ENCODE results near the gene ZFAND3. TPM values are rescaled to one million over a fixed set of nuclear protein-coding genes. Genes with fewer than 3 reads are reported as not detected.
"Not testable (repeated sequence)": the region's sequence is repeated elsewhere in the genome, so short reads cannot be mapped to it uniquely, and the experiment has no call there.

Gene ZFAND3
- total RNA-seq, 4 donors from 2014 or later: 46.3 to 73.6 (median 49.3) TPM

- peaks cover 0 to 38% (median 4%) of the 10 kb centered on the region in 3 donors for H3K4me1 ChIP-seq
- H3K36me3 ChIP-seq: no peaks in the 10 kb centered on the region
- H3K9me3 ChIP-seq: no peaks in the 10 kb centered on the region
- no peak for ATAC-seq
- TF ChIP-seq POLR2A (IDR thresholded peaks at IDR 0.05) (no peak), POLR2AphosphoS5 (IDR thresholded peaks at IDR 0.05) (no peak), EP300 (IDR thresholded peaks at IDR 0.05) (no peak)
- TF ChIP-seq, protein P1, sequence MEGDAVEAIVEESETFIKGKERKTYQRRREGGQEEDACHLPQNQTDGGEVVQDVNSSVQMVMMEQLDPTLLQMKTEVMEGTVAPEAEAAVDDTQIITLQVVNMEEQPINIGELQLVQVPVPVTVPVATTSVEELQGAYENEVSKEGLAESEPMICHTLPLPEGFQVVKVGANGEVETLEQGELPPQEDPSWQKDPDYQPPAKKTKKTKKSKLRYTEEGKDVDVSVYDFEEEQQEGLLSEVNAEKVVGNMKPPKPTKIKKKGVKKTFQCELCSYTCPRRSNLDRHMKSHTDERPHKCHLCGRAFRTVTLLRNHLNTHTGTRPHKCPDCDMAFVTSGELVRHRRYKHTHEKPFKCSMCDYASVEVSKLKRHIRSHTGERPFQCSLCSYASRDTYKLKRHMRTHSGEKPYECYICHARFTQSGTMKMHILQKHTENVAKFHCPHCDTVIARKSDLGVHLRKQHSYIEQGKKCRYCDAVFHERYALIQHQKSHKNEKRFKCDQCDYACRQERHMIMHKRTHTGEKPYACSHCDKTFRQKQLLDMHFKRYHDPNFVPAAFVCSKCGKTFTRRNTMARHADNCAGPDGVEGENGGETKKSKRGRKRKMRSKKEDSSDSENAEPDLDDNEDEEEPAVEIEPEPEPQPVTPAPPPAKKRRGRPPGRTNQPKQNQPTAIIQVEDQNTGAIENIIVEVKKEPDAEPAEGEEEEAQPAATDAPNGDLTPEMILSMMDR (IDR thresholded peaks at IDR 0.05): no peak
- no peaks in the 10 kb centered on the region for H3K27me3 ChIP-seq
- no peak overlapping the region for H3K4me3 ChIP-seq
- WGBS, 2 donors (ENCODE audit: low coverage in 1 of 2): 65 to 86% methylated on average over 3 to 5 of the region's 5 CpGs
- H3K27ac ChIP-seq: no peak overlapping the region
Observed at GRCh38 chr6:37875561-37876309, 56.2 kb downstream of the ZFAND3 start.

GRCh38 chr6:37876843-37877242 is 57.3 kb downstream of the ZFAND3 start:
- no peak for ATAC-seq
- Histone ChIP-seq H3K4me1 (peaks cover 0 to 47% (median 4%) of the 10 kb centered on the region in 3 donors), H3K36me3 (no peaks in the 10 kb centered on the region), H3K9me3 (no peaks in the 10 kb centered on the region), H3K27me3 (no peaks in the 10 kb centered on the region), H3K27ac (no peak overlapping the region), H3K4me3 (no peak overlapping the region)
- TF ChIP-seq POLR2A (IDR thresholded peaks at IDR 0.05) (no peak), POLR2AphosphoS5 (IDR thresholded peaks at IDR 0.05) (no peak), EP300 (IDR thresholded peaks at IDR 0.05) (no peak)
- TF ChIP-seq, protein P1 (IDR thresholded peaks at IDR 0.05): no peak
- 83 to 93% methylated on average over 4 of the region's 4 CpGs for WGBS, 2 donors (ENCODE audit: low coverage in 1 of 2)

DNA sequence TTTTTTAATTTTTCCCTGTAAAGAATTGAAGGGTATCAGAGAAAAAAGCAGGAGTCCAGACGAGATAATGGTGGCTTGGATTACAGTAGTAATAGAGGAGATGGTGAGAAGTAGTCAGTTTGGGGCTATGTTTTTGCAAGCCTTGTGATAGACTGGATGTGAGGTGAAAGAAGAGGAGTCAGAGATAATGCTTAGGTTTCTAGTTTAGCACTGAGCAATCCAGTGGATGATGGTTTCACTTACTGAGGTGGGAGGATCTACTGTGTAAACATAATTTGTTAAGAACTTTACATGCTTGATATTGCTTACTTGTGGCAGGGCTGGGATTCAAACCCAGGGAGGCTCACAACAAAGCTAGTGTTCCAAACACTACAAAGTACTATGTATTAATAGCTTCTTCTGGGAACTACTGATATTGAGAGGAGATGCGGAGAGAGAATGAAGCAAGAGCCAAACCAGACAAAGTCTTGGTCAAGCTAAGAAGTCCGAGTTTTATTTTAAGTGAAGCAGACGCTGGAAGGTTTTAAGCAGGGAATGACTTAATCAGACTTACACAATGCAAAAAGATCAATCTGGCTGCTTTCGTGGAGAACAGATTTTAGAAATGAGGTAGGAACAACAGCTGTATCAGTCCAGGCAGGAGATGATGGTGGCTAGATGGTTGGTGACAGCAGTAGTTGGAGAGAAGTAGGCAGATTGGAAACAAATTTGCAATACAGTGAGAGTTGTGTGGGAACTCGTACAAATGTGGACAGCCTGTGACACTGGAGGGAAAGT is 58.0 kb downstream of the ZFAND3 start:
- H3K36me3 ChIP-seq: no peaks in the 10 kb centered on the region
- TF ChIP-seq EP300 (IDR thresholded peaks at IDR 0.05): no peak
- TF ChIP-seq, protein P1 (IDR thresholded peaks at IDR 0.05): no peak
- TF ChIP-seq POLR2AphosphoS5 (IDR thresholded peaks at IDR 0.05): no peak
- no peak for TF ChIP-seq POLR2A (IDR thresholded peaks at IDR 0.05)
- no peaks in the 10 kb centered on the region for H3K27me3 ChIP-seq
- ATAC-seq: peak; percentile 50
- no peaks in the 10 kb centered on the region for H3K9me3 ChIP-seq
- H3K27ac ChIP-seq: no peak overlapping the region
- H3K4me1 ChIP-seq: peaks cover 2 to 54% (median 9%) of the 10 kb centered on the region in 3 donors
- no peak overlapping the region for H3K4me3 ChIP-seq
- WGBS, 2 donors (ENCODE audit: low coverage in 1 of 2): 72 to 73% methylated on average over 5 to 6 of the region's 6 CpGs

GRCh38 chr6:37878150-37878710 is 58.7 kb downstream of the ZFAND3 start:
- Histone ChIP-seq H3K36me3 (no peaks in the 10 kb centered on the region), H3K9me3 (no peaks in the 10 kb centered on the region), H3K4me3 (no peak overlapping the region), H3K27me3 (no peaks in the 10 kb centered on the region), H3K4me1 (peaks cover 7 to 60% (median 10%) of the 10 kb centered on the region in 3 donors), H3K27ac (peak overlapping the region in 1 of 4 donors; percentile 28)
- TF ChIP-seq POLR2AphosphoS5 (IDR thresholded peaks at IDR 0.05): no peak
- no peak for TF ChIP-seq EP300 (IDR thresholded peaks at IDR 0.05)
- TF ChIP-seq, protein P1 (IDR thresholded peaks at IDR 0.05): no peak
- no peak for TF ChIP-seq POLR2A (IDR thresholded peaks at IDR 0.05)
- 56 to 82% methylated on average over 1 to 2 of the region's 7 CpGs for WGBS, 2 donors (ENCODE audit: low coverage in 1 of 2)
- no peak for ATAC-seq

GRCh38 chr6:37880602-37881001 is 61.1 kb downstream of the ZFAND3 start:
- 61 to 63% methylated on average over 2 of the region's 5 CpGs for WGBS, 2 donors (ENCODE audit: low coverage in 1 of 2)
- not testable (repeated sequence) for H3K9me3 ChIP-seq, H3K27ac ChIP-seq, H3K4me3 ChIP-seq, H3K36me3 ChIP-seq, ATAC-seq, H3K27me3 ChIP-seq
- peaks cover 7 to 73% (median 10%) of the 10 kb centered on the region in 3 donors for H3K4me1 ChIP-seq
